SK-N-SH (cell line): ENCODE results near the gene MAMLD1. TPM values are rescaled to one million over a fixed set of nuclear protein-coding genes. Genes with fewer than 3 reads are reported as not detected.

ENCODE experiments used
- CTCF ChIA-PET: fragments of 300-600, 350-600 bp; formaldehyde crosslinking; extraction: SDS; loops from one replicate; lab custom pipeline; 2021; lab: Yijun Ruan, JAX
- POLR2A ChIA-PET: fragments of 350-600 bp; sonication (Branson Sonifier 250); formaldehyde crosslinking; extraction: SDS; loops from one replicate; lab custom pipeline; 2020; ENCODE audit warnings: antibody characterized with exemption, inconsistent platforms; lab: Yijun Ruan, JAX
- DNase-seq: peaks from one replicate; pipeline ENCODE4 v3.0.0; 2012
- H2AFZ ChIP-seq: fragments of 200-600 bp; sonication (generic); 2 replicates; pipeline ENCODE4 v1.8.1; 2016; ENCODE audit warnings: antibody characterized with exemption, mild to moderate bottlenecking, low read depth
- H3F3A ChIP-seq: fragments of 200-600 bp; sonication (generic); replicated peaks from 2 replicates; pipeline ENCODE3; 2016; ENCODE audit warnings: antibody characterized with exemption, mild to moderate bottlenecking; ENCODE audit not compliant: insufficient read depth
- H3K27ac ChIP-seq, 2 experiments: fragments of 200-500 bp in 1 of 2; fragments of 200-600 bp in 1 of 2; sonication (Bioruptor generic) in 1 of 2; sonication (generic), shearing (Covaris generic) in 1 of 2; 2 replicates each; pipeline versions ENCODE4 v1.5.1 to v1.6.1; 2014 to 2016; ENCODE audit warnings: low read depth in 2 of 2, inconsistent platforms in 1 of 2, low read length in 1 of 2, mild to moderate bottlenecking in 1 of 2, mixed read lengths in 1 of 2
- H3K27me3 ChIP-seq: fragments of 200-600 bp; sonication (generic), shearing (Covaris generic); 2 replicates; pipeline ENCODE4 v1.6.1; 2016; ENCODE audit warnings: mixed run types; ENCODE audit not compliant: insufficient read depth
- H3K36me3 ChIP-seq, 2 experiments: fragments of 200-500 bp in 1 of 2; fragments of 200-600 bp in 1 of 2; sonication (Bioruptor generic) in 1 of 2; sonication (generic) in 1 of 2; replicated peaks in 1 of 2; 2 replicates each; pipeline versions ENCODE3 to v1.5.1; 2014 to 2016; ENCODE audit warnings: low read length in 1 of 2, mild to moderate bottlenecking in 1 of 2; ENCODE audit not compliant: insufficient read depth in 2 of 2, control insufficient read depth in 1 of 2
- H3K4me1 ChIP-seq, 2 experiments: fragments of 200-500 bp in 1 of 2; fragments of 200-600 bp in 1 of 2; sonication (Bioruptor generic) in 1 of 2; sonication (generic), shearing (Covaris generic) in 1 of 2; 2 replicates each; pipeline versions ENCODE4 v1.5.1 to v1.6.1; 2014 to 2016; ENCODE audit warnings: low read depth in 1 of 2, low read length in 1 of 2, mixed run types in 1 of 2; ENCODE audit not compliant: insufficient read depth in 2 of 2, control insufficient read depth in 1 of 2
- H3K4me2 ChIP-seq: fragments of 200-600 bp; sonication (generic), shearing (Covaris generic); 2 replicates; pipeline ENCODE4 v1.6.1; 2017; ENCODE audit warnings: mixed run types
- H3K4me3 ChIP-seq, 2 experiments: fragments of 200-500 bp in 1 of 2; fragments of 200-600 bp in 1 of 2; sonication (Bioruptor generic) in 1 of 2; sonication (generic), shearing (Covaris generic) in 1 of 2; 2 replicates each; pipeline versions ENCODE4 v1.5.1 to v1.8.1; 2014 to 2016; ENCODE audit warnings: low read depth in 2 of 2, inconsistent platforms in 1 of 2, low read length in 1 of 2, mild to moderate bottlenecking in 1 of 2, mixed read lengths in 1 of 2, moderate library complexity in 1 of 2
- H3K79me2 ChIP-seq: fragments of 200-600 bp; sonication (generic); 2 replicates; pipeline ENCODE4 v1.8.1; 2017; ENCODE audit warnings: mild to moderate bottlenecking; ENCODE audit not compliant: insufficient read depth
- H3K9ac ChIP-seq: fragments of 200-600 bp; sonication (generic); 2 replicates; pipeline ENCODE4 v1.6.1; 2017; ENCODE audit warnings: mixed run types
- H3K9me2 ChIP-seq: fragments of 200-600 bp; sonication (generic); 2 replicates; pipeline ENCODE4 v1.6.1; 2017; ENCODE audit warnings: mixed run types
- H3K9me3 ChIP-seq: fragments of 200-600 bp; sonication (generic); 2 replicates; pipeline ENCODE4 v1.6.1; 2017; ENCODE audit warnings: mixed run types, mild to moderate bottlenecking, moderate library complexity
- H4K20me1 ChIP-seq: fragments of 200-600 bp; sonication (generic); 2 replicates; pipeline ENCODE4 v1.6.1; 2017; ENCODE audit warnings: mild to moderate bottlenecking, mixed run types; ENCODE audit not compliant: insufficient read depth
- EZH2phosphoT487 ChIP-seq: fragments of 200-600 bp; sonication (generic); IDR thresholded peaks from 2 replicates; pipeline ENCODE4 v1.6.1; 2017; ENCODE audit warnings: low read depth, mixed run types, mild to moderate bottlenecking, antibody characterized with exemption, moderate library complexity, borderline replicate concordance
- FOXJ3 ChIP-seq: sonication (generic); formaldehyde crosslinking; IDR thresholded peaks from 2 replicates; pipeline ENCODE4 v1.5.1; 2020; ENCODE audit warnings: mild to moderate bottlenecking, missing genetic modification reagents
- GATA2 ChIP-seq: sonication (generic); formaldehyde crosslinking; IDR thresholded peaks from 2 replicates; pipeline ENCODE4 v1.5.0; 2020; ENCODE audit warnings: mild to moderate bottlenecking, missing genetic modification reagents
- IRF3 ChIP-seq: fragments of 150-350 bp; IDR thresholded peaks from 2 replicates; pipeline ENCODE4 v1.6.1; 2016; ENCODE audit warnings: mild to moderate bottlenecking, low read depth, low read length
- MAX ChIP-seq: IDR thresholded peaks from 2 replicates; pipeline ENCODE4 v1.4.0; 2012; ENCODE audit warnings: low read depth
- NRF1 ChIP-seq: IDR thresholded peaks from 2 replicates; pipeline ENCODE4 v1.6.1; 2012; ENCODE audit warnings: low read depth, mild to moderate bottlenecking, low read length
- PBX3 ChIP-seq: IDR thresholded peaks from 2 replicates; pipeline ENCODE4; 2012
- POLR2AphosphoS5 ChIP-seq: IDR thresholded peaks from 2 replicates; pipeline ENCODE4 v1.6.1; 2012; ENCODE audit warnings: low read depth, low read length
- RAD21 ChIP-seq: IDR thresholded peaks from 2 replicates; pipeline ENCODE4 v1.6.1; 2012; ENCODE audit warnings: mild to moderate bottlenecking, low read length
- TAF1 ChIP-seq: IDR thresholded peaks from 2 replicates; pipeline ENCODE4 v1.6.1; 2012; ENCODE audit warnings: low read depth, mild to moderate bottlenecking, low read length, moderate library complexity, borderline replicate concordance
- TCF12 ChIP-seq: IDR thresholded peaks from 2 replicates; pipeline ENCODE4 v1.4.0; 2012
- TEAD4 ChIP-seq: IDR thresholded peaks from 2 replicates; pipeline ENCODE4 v1.4.0; 2012; ENCODE audit warnings: mild to moderate bottlenecking, borderline replicate concordance; ENCODE audit not compliant: insufficient read depth
- USF2 ChIP-seq: fragments of 150-350 bp; IDR thresholded peaks from 2 replicates; pipeline ENCODE4 v1.6.1; 2017; ENCODE audit warnings: antibody characterized with exemption, low read length, low read depth, borderline replicate concordance
- YY1 ChIP-seq: IDR thresholded peaks from 2 replicates; pipeline ENCODE4 v1.4.0; 2012; ENCODE audit warnings: low read depth, mild to moderate bottlenecking
- ZBTB33 ChIP-seq: IDR thresholded peaks from 2 replicates; pipeline ENCODE4 v1.4.0; 2012; ENCODE audit warnings: low read depth, borderline replicate concordance
- WGBS: methylation state at CpG from one replicate; pipeline ENCODE4 v1.1.6; 2017; ENCODE audit warnings: low lambda C conversion rate; 5-methylcytosine and 5-hydroxymethylcytosine counted together
- polyA plus RNA-seq, 3 experiments: library from polyadenylated mRNA; depleted of rRNA; stranded (reverse); fragments of >200 nt; gene quantifications; 2 replicates each; pipeline ENCODE4 v1.2.3, GENCODE V29; 2012

Gene MAMLD1
- polyA plus RNA-seq, 1 of the 3 experiments (the other 2 are of a cell fraction), result 4.4 TPM

- WGBS, result 34% methylated on average over 3 of the region's 3 CpGs
- H3K4me3 ChIP-seq, result no peak overlapping the region
- H3K4me2 ChIP-seq, result no peak overlapping the region
- CTCF ChIA-PET, result interaction anchor here (1.0 kb wide), 1 partner anchor 11 kb away, joined by 3 read pairs; the partner anchor contains the start of gene MAMLD1
- H3K36me3 ChIP-seq, result no peaks in the 10 kb centered on the region
- no peaks in the 10 kb centered on the region for H3K9me2 ChIP-seq
- no peaks in the 10 kb centered on the region for H4K20me1 ChIP-seq
- H3K9me3 ChIP-seq, result no peaks in the 10 kb centered on the region
- no peak overlapping the region for H2AFZ ChIP-seq
- TF ChIP-seq EZH2phosphoT487, result no peak
- no peak for TF ChIP-seq IRF3
- no peak for TF ChIP-seq NRF1
- TF ChIP-seq GATA2 (CRISPR knock-in tag), result no peak
- no peak for TF ChIP-seq POLR2AphosphoS5
- no peak for TF ChIP-seq RAD21
- no peak for TF ChIP-seq FOXJ3 (CRISPR knock-in tag)
- TF ChIP-seq USF2, result no peak
- TF ChIP-seq TCF12, result no peak
- TF ChIP-seq ZBTB33, result no peak
- no peak for TF ChIP-seq TAF1
- TF ChIP-seq YY1, result no peak
- no peak for TF ChIP-seq PBX3
- no peak for TF ChIP-seq MAX
- TF ChIP-seq TEAD4, result no peak
- TF ChIP-seq, all 33 proteins: peak for 0
- Histone ChIP-seq H3K9ac (no peak overlapping the region), H3K27me3 (no peaks in the 10 kb centered on the region), H3K4me1 (no peaks in the 10 kb centered on the region), H3F3A (no peaks in the 10 kb centered on the region), H3K79me2 (no peaks in the 10 kb centered on the region), H3K27ac (no peak overlapping the region)
- DNase-seq, result no peak
- POLR2A ChIA-PET, result no interaction called here
Measured at GRCh38 chrX:150352114-150352513, 11.0 kb upstream of the MAMLD1 start.
